ENCODE data around the gene CHST15. TPM values are rescaled to one million over a fixed set of nuclear protein-coding genes. Genes with fewer than 3 reads are reported as not detected.

The CHST15 gene
- total and polyA plus RNA-seq, 2 of the 13 experiments (the other 11 are each of a cell fraction or from before 2014, with no cell fraction given) = 1.4 to 94.7 TPM

GRCh38 chr10:124092860-124093773 is at the start of gene CHST15 (continued):
- no peak for TF ChIP-seq GMEB2 (CRISPR knock-in tag; IDR thresholded peaks at IDR 0.05; ENCODE audit: low read depth)
- no peak for TF ChIP-seq ZNF747 (CRISPR knock-in tag; IDR thresholded peaks at IDR 0.05; ENCODE audit: borderline replicate concordance)
- TF ChIP-seq CBX5 (CRISPR knock-in tag; IDR thresholded peaks at IDR 0.05; ENCODE audit: borderline replicate concordance) = 0 out of 2 replicates have a peak, but pooled peaks have one; percentile 16
- no peak; the same call in 1 of the 2 replicates for TF ChIP-seq ZNF709 (CRISPR knock-in tag; IDR thresholded peaks at IDR 0.05)
- no peak for TF ChIP-seq DMAP1 (CRISPR knock-in tag; IDR thresholded peaks at IDR 0.05)
- TF ChIP-seq SCMH1 (CRISPR knock-in tag; IDR thresholded peaks at IDR 0.05; ENCODE audit: borderline replicate concordance) = no peak
- TF ChIP-seq ERF (CRISPR knock-in tag; IDR thresholded peaks at IDR 0.05) = no peak
- TF ChIP-seq XRCC5 (optimal IDR thresholded peaks at IDR 0.05; ENCODE audit: low read length) = no peak
- TF ChIP-seq AGO2 (optimal IDR thresholded peaks at IDR 0.05; ENCODE audit: low read depth, low read length) = peak; percentile 81
- no peak for TF ChIP-seq ZNF567 (CRISPR knock-in tag; IDR thresholded peaks at IDR 0.05; ENCODE audit: borderline replicate concordance)
- no peak for TF ChIP-seq TIGD3 (CRISPR knock-in tag; IDR thresholded peaks at IDR 0.05; ENCODE audit: borderline replicate concordance)
- TF ChIP-seq RFX5 (IDR thresholded peaks at IDR 0.05; ENCODE audit: low read depth, low read length) = no peak
- no peak for TF ChIP-seq SMYD3 (CRISPR knock-in tag; IDR thresholded peaks at IDR 0.05)
- no peak for TF ChIP-seq ZNF460 (CRISPR knock-in tag; IDR thresholded peaks at IDR 0.05; ENCODE audit: borderline replicate concordance)
- no peak for TF ChIP-seq PAWR (CRISPR knock-in tag; IDR thresholded peaks at IDR 0.05; ENCODE audit: borderline replicate concordance)
- peak; percentile 54 for TF ChIP-seq SKI (IDR thresholded peaks at IDR 0.05; ENCODE audit: partially characterized antibody)
- TF ChIP-seq REPIN1 (CRISPR knock-in tag; IDR thresholded peaks at IDR 0.05; ENCODE audit: borderline replicate concordance, low read depth) = no peak
- TF ChIP-seq SRF (IDR thresholded peaks at IDR 0.05; ENCODE audit: low read depth, low read length) = no peak
- TF ChIP-seq ZNF878 (CRISPR knock-in tag; IDR thresholded peaks at IDR 0.05) = no peak
- TF ChIP-seq NCOR1 (IDR thresholded peaks at IDR 0.05; ENCODE audit: borderline replicate concordance, low read length) = peak; percentile 41; the same call in 1 of the 2 replicates
- 0 out of 4 replicates have a peak, but pooled peaks of 1 of the 2 experiments have one; percentile 6 for TF ChIP-seq REST (IDR thresholded peaks at IDR 0.05; ENCODE audit: borderline replicate concordance in 1 of 2, low read depth in 1 of 2, low read length in 2 of 2)
- TF ChIP-seq NCOA1 (CRISPR knock-in tag; IDR thresholded peaks at IDR 0.05) = no peak

Measured in HepG2 (cell line).